22Rv1 (cell line): ENCODE data around the gene PARP15.

ENCODE experiments used
- CTCF ChIP-seq: fragments of 450-650 bp; IDR thresholded peaks from 2 replicates; pipeline ENCODE4 v1.5.1; 2017; ENCODE audit warnings: mild to moderate bottlenecking
- ZFX ChIP-seq: fragments of 450-650 bp; IDR thresholded peaks from 2 replicates; pipeline ENCODE4 v1.6.1; 2017; ENCODE audit warnings: antibody characterized with exemption, borderline replicate concordance

- TF ChIP-seq CTCF (no peak), ZFX (no peak)
Measured at GRCh38 chr3:122642935-122643334, 65.5 kb downstream of the PARP15 start.
